Umbilical cord (tissue), 2 donors: Measurements from ENCODE around the gene HPCAL4. TPM values are rescaled to one million over a fixed set of nuclear protein-coding genes. Genes with fewer than 3 reads are reported as not detected.

Experiments used
- DNase-seq: peaks from one replicate; pipeline ENCODE4 v3.0.0-alpha.2; 2015; ENCODE audit warnings: low spot score
- total RNA-seq: library from RNA; depleted of rRNA; stranded (reverse); fragments of >200 nt; gene quantifications from one replicate; pipeline ENCODE4 v1.2.3, GENCODE V29; 2014; ENCODE audit warnings: low replicate concordance; ENCODE audit not compliant: insufficient read depth

HPCAL4 gene
- total RNA-seq, 1 donor from 2014 or later = 1.4 TPM

- peak; percentile 81 for DNase-seq
Measured at GRCh38 chr1:39701049-39701439, 9.8 kb upstream of the HPCAL4 start.

GRCh38 chr1:39700348-39700747, 9.1 kb upstream of the HPCAL4 start:
- DNase-seq = no peak

- no peak for DNase-seq
Measured at GRCh38 chr1:39699419-39699818, 8.2 kb upstream of the HPCAL4 start.

- DNase-seq = no peak
Measured at GRCh38 chr1:39698568-39698967, 7.3 kb upstream of the HPCAL4 start.

GRCh38 chr1:39696448-39696847, 5.2 kb upstream of the HPCAL4 start:
- DNase-seq = peak; percentile 82

GRCh38 chr1:39695016-39695415, 3.8 kb upstream of the HPCAL4 start:
- peak; percentile 79 for DNase-seq

- no peak for DNase-seq
Measured at GRCh38 chr1:39694026-39694425, 2.8 kb upstream of the HPCAL4 start.

GRCh38 chr1:39692152-39693074, 1.2 kb upstream of the HPCAL4 start:
- peak; percentile 50 for DNase-seq

GRCh38 chr1:39690794-39691382, 345 bp downstream of the HPCAL4 start:
- no peak for DNase-seq

GRCh38 chr1:39690225-39690624, 1.0 kb downstream of the HPCAL4 start:
- DNase-seq = no peak

GRCh38 chr1:39689635-39690034, 1.6 kb downstream of the HPCAL4 start:
- no peak for DNase-seq

- DNase-seq = no peak
Measured at GRCh38 chr1:39689214-39689613, 2.0 kb downstream of the HPCAL4 start.

- DNase-seq = no peak
Measured at GRCh38 chr1:39688706-39689105, 2.5 kb downstream of the HPCAL4 start.

- no peak for DNase-seq
Measured at GRCh38 chr1:39687243-39687642, 4.0 kb downstream of the HPCAL4 start.

- no peak for DNase-seq
Measured at GRCh38 chr1:39685071-39685470, 6.2 kb downstream of the HPCAL4 start.

GRCh38 chr1:39684313-39684664, 6.9 kb downstream of the HPCAL4 start:
- DNase-seq = no peak

GRCh38 chr1:39683591-39684312, 7.5 kb downstream of the HPCAL4 start:
- DNase-seq = no peak

- no peak for DNase-seq
Measured at GRCh38 chr1:39681999-39682398, 9.2 kb downstream of the HPCAL4 start.

GRCh38 chr1:39681294-39681693, 9.9 kb downstream of the HPCAL4 start:
- DNase-seq = no peak

- DNase-seq = no peak
Measured at GRCh38 chr1:39680751-39681150, 10.5 kb downstream of the HPCAL4 start.

- DNase-seq = no peak
Measured at GRCh38 chr1:39679821-39680220, 11.4 kb downstream of the HPCAL4 start.

GRCh38 chr1:39678889-39679288, 12.3 kb downstream of the HPCAL4 start:
- DNase-seq = no peak

- no peak for DNase-seq
Measured at GRCh38 chr1:39677645-39678044, 13.6 kb downstream of the HPCAL4 start.
